Suprapubic skin (tissue), 2 donors: Measurements from ENCODE around the gene RNLS.

Source experiments
- EP300 ChIP-seq: sonication (generic); formaldehyde crosslinking; IDR thresholded peaks from one replicate; pipeline ENCODE4 v1.6.1; 2017; ENCODE audit warnings: antibody characterized with exemption
- POLR2A ChIP-seq, 2 donors: fragments of 450-650 bp; IDR thresholded peaks; one replicate each; pipeline ENCODE4 v1.6.1; 2017; ENCODE audit warnings: antibody characterized with exemption in 2 of 2, mild to moderate bottlenecking in 2 of 2, moderate library complexity in 2 of 2

- no peak for TF ChIP-seq EP300
- TF ChIP-seq POLR2A (IDR thresholded peaks at IDR 0.05) = no peak
Measured at GRCh38 chr10:88244781-88245625, 338.1 kb downstream of the RNLS start.
